Kidney capillary endothelial cell (primary cell): ENCODE results near the gene KRT74.

Experiments used
- DNase-seq: peaks from one replicate; pipeline ENCODE4 v3.0.0-alpha.2; 2018; ENCODE audit warnings: low spot score

Gene KRT74

GRCh38 chr12:52573743-52574142, at the start of gene KRT74:
KRT74 (minus strand) TSS chr12:52573843; CDS start chr12:52573777, 66 bp downstream.
- DNase-seq, result no peak

GRCh38 chr12:52622349-52622748, 48.7 kb upstream of the KRT74 start:
- DNase-seq, result no peak

GRCh38 chr12:52618866-52619265, 45.2 kb upstream of the KRT74 start:
- no peak for DNase-seq

GRCh38 chr12:52618216-52618615, 44.6 kb upstream of the KRT74 start, which contains the start of gene KRT73:
KRT73 (minus strand) TSS chr12:52618559; CDS start chr12:52618524, 35 bp downstream.
- DNase-seq, result no peak

GRCh38 chr12:52617403-52617785, 43.8 kb upstream of the KRT74 start:
- DNase-seq, result no peak

- no peak for DNase-seq
Observed at GRCh38 chr12:52616680-52617402, 43.2 kb upstream of the KRT74 start.

- DNase-seq, result no peak
Observed at GRCh38 chr12:52615912-52616311, 42.3 kb upstream of the KRT74 start.

GRCh38 chr12:52615208-52615868, 41.7 kb upstream of the KRT74 start:
- DNase-seq, result no peak

- no peak for DNase-seq
Observed at GRCh38 chr12:52614381-52615207, 41.0 kb upstream of the KRT74 start.

- DNase-seq, result no peak
Observed at GRCh38 chr12:52613384-52614030, 39.9 kb upstream of the KRT74 start.

GRCh38 chr12:52612431-52613383, 39.1 kb upstream of the KRT74 start:
- DNase-seq, result no peak

- DNase-seq, result no peak
Observed at GRCh38 chr12:52611080-52611468, 37.4 kb upstream of the KRT74 start.

GRCh38 chr12:52608826-52609630, 35.4 kb upstream of the KRT74 start:
- no peak for DNase-seq

GRCh38 chr12:52608161-52608560, 34.5 kb upstream of the KRT74 start:
- no peak for DNase-seq

- DNase-seq, result no peak
Observed at GRCh38 chr12:52607314-52607713, 33.7 kb upstream of the KRT74 start.

- no peak for DNase-seq
Observed at GRCh38 chr12:52606581-52607218, 33.1 kb upstream of the KRT74 start.

GRCh38 chr12:52606096-52606495, 32.5 kb upstream of the KRT74 start:
- DNase-seq, result no peak

GRCh38 chr12:52605542-52605941, 31.9 kb upstream of the KRT74 start:
- DNase-seq, result no peak

GRCh38 chr12:52604859-52605258, 31.2 kb upstream of the KRT74 start:
- no peak for DNase-seq

GRCh38 chr12:52603314-52603713, 29.7 kb upstream of the KRT74 start:
- no peak for DNase-seq
